Activated CD8-positive, alpha-beta memory T cell treated with anti-CD3 and anti-CD28 coated beads, Interleukin-2, amount 50 U/mL, for 4 hours (primary cell): ENCODE results near the gene DHX9.
"Not testable (repeated sequence)": the region's sequence is repeated elsewhere in the genome, so short reads cannot be mapped to it uniquely, and the experiment has no call there.

ENCODE experiments used
- DNase-seq: peaks from one replicate; pipeline ENCODE4 v3.0.0-alpha.2; 2020

Gene DHX9

DNA sequence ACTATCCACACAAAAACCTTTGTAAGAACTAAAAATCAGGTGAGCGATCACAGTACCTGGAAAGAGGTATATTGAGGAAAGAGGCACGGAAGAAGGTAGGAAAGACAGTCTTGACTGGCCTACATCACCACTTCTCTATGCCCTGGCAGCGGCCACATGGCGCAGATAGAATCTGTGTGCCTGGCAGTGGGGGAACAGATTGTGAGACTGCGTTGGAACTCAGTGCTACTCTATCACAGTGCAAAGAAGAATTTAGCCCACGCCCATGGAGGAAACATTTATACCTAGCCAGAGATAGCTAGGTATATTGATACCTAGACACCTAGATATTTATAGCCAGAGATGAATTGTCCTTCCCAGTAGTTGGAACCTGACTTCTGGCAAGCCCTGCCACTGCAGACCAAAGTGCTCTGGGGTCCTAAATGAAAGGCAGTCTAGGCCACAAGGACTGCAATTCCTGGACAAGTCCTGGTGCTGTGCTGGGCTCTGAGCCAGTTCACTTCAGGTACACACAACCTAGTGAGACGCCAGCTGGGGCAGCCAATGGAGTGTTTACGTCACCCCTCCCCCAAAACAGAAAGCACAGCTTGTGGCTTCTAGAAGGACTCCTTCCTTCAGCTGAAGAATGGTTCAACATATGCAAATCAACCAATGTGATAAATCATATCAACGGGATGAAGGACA lies 51.9 kb downstream of the DHX9 start:
- DNase-seq, result no peak

DNA sequence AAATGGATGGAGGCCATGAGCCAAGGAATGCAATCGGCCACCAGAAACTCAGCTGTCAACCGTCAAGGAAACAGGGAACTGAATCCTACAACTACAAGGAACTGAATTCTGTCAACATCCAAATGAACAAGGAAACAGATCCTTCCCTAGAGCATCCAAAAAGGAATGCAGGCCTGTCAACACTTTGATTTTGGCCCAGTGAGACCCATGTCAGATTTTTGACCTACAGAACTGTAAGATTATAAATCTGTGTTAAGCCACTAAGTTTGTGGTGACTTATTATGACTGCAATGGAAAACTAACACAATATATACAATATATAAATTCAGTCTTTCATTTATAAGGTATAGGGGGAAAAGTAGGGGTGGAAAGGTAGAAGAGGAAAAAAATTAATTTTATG lies 58.5 kb downstream of the DHX9 start:
- DNase-seq, result no peak

DNA sequence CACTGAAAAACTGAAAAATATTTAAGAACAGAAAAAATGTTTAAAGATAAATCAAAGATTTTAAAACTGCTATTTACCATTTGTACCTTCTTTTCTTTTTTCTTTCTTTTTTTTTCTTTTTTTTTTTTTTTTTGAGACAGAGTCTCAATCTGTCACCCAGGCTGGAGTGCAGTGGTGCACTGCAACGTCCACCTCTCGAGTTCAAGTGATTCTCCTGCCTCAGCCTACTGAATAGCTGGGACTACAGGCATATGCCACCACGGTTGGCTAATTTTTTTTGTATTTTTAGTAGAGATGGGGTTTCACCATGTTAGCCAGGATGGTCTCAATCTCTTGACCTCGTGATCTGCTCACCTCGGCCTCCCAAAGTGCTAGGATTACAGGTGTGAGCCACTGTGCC lies 62.8 kb downstream of the DHX9 start:
- DNase-seq, result not testable (repeated sequence)

GRCh38 chr1:182905321-182905720 lies 66.2 kb downstream of the DHX9 start:
- DNase-seq, result no peak

GRCh38 chr1:182909578-182909977 lies 70.4 kb downstream of the DHX9 start:
- no peak for DNase-seq

- no peak for DNase-seq
Measured at GRCh38 chr1:182910143-182910542, 71.0 kb downstream of the DHX9 start.

DNA sequence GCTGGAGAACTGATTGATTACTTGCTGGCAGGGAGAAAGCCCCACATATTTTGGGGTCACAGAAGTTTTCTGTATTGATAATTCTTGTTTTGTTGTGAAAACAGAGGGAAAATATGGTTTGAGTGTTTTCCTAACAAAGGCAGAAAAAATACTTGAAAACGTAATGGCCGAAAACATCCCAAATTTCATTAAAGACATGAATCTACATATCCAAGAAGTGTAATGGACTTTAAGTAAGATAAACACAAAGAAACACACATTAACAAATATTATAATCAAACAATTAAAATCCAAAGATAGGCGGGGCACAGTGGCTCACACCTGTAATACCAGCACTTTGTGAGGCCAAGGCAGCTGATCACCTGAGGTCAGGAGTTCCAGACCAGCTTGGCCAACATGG lies 74.3 kb downstream of the DHX9 start:
- DNase-seq, result no peak

DNA sequence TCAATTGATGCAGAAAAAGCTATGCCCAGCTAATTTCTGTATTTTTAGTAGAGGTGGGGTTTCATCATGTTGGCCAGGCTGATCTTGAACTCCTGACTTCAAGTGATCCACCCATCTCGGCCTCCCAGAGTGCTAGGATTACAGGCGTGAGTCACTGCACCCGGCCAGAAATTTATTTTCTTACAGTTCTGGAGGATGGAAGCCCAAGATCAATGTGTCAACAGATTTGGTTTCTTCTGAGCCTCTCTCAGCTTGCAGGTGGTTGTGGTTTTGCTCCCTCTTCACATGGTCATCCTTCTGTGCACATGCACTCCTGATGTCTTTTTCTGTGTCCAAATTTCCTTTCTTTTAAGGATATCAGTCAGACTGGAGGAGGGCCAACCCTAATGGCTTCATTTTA lies 78.2 kb downstream of the DHX9 start:
- DNase-seq, result no peak

DNA sequence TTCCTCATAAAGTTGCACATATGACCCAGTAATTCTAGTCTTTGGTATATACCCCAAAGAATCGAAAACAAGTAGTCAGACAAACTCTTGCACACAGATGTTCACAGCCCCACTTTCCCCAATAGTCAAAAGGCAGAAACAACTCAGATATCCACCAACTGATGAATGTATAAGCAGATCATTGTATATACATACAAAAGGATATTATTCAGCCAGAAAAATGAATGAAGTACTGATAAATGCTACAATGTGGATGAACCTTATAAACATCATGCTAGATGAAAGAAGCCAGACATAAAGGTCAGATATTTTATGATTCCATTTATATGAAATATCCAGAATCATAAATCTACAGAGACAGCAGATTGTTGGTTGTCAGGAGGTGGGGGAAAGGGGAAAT lies 86.5 kb downstream of the DHX9 start:
- DNase-seq, result no peak

- DNase-seq, result no peak
Measured at GRCh38 chr1:182927693-182928433, 88.7 kb downstream of the DHX9 start.

DNA sequence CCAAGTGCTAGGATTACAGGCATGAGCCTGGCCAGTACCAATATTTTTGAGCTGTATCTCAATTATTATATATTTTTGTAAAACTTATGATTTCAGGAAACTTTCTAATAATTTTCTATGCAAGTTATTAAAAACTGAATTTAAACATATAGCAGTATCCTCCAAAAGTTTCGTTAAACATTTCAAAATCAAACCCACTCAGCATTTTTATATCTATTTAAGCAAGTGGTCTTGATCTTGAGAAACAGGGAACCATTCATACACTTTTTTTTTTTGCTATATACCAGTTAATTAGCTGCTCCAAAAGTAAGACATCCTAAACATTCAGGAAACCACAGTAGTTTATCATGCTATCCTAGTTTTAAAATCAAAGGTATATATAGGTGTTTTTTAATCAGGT lies 91.8 kb downstream of the DHX9 start:
- no peak for DNase-seq

DNA sequence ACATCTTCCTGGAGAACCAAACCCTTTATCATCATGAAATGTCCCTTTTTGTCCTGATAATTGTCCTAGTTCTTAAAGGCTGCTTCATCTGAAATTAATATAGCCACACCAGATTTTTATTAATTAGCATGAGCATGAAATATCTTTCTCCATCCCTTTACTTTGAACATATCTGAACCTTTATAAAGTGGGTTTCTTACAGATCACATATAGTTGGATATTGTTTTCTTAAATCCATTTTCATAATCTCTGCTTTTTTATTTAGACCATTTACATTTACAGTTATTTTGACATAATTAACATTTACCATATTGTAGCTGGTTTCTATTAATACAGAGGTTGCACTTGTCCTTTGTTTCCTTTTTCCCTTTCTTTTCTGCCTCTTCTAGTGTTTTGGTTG lies 96.6 kb downstream of the DHX9 start:
- DNase-seq, result no peak
